ACHN (cell line): ENCODE data around the gene FGGY.
"Not testable (repeated sequence)": the region's sequence is repeated elsewhere in the genome, so short reads cannot be mapped to it uniquely, and the experiment has no call there.

Experiments used
- DNase-seq: peaks from one replicate; pipeline ENCODE4 v3.0.0-alpha.2; 2015
- in situ Hi-C: cut with HindIII; loops from 2 replicates; pipeline ENCODE4 v1.10.0; 2017; ENCODE audit warnings: low sequenced_read_pairs, low pct_ligation_motif_present, low pct_unique_long_range_greater_than_20kb

FGGY gene

DNA sequence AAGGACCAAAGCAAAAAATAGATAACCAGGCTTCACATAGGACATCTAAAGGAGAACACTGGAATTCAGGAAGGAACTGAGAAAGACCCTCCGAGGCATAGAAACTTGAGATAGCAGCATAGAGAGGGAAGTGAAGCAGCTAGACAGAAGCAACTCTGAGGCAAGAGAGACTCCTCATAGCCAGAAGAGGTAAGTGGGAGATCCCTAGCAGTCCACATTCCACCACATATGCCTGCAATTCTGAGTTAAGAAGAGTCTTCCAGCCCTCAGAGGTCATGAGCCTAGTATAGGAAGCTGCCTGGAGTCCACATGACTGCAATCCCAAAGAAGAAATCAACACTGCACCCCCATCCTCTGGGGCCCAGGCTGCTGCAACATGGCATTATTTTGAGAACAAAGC is 13.9 kb upstream of the FGGY start:
- in situ Hi-C loops: no loop called here
- DNase-seq: no peak

- DNase-seq: peak; percentile 15
- in situ Hi-C loops: no loop called here
Measured at GRCh38 chr1:59285691-59286090, 11.2 kb upstream of the FGGY start.

DNA sequence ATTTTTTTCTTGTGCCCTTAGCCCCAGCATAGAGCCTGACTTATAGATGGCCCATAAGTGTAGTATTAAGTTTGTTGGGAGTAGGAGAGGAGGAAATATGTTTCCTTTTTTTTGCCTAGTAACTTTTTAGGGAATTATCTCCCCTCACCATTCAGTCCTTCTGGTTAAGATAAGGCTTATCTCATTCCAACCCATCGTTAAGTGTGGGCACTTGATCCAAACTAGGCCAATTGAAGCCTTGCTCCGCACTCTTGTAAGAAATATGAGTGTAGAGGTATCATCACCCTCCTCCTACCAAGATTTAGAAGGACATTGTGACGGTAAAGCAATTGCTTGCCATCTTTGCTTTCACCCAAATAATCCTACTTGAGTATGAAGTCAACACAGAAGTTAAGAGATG is 8.8 kb upstream of the FGGY start:
- in situ Hi-C loops: no loop called here
- DNase-seq: no peak

GRCh38 chr1:59289570-59289969 is 7.3 kb upstream of the FGGY start:
- in situ Hi-C loops: no loop called here
- no peak for DNase-seq

- in situ Hi-C loops: no loop called here
- DNase-seq: peak; percentile 71
Measured at GRCh38 chr1:59290193-59290949, 6.5 kb upstream of the FGGY start.

DNA sequence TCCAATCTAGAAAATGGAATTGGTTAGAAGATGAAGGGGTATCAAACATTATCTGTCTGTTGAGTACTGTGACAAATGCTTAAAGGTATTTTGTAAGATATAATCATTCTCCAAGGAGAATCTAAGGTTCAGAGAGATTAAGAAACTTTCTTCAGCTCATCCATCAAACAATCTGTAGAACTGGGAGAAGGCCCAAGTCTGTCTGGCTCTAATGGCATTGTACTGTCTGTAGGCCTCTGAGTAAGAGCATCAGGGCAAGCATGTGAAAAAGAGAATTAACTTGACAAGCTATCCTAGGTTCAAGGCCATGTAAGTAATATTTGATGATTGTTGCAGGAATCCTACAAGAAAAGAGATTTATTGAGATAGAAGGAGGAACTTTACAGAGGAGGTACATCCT is 5.3 kb upstream of the FGGY start:
- in situ Hi-C loops: no loop called here
- no peak for DNase-seq

- DNase-seq: no peak
Measured at GRCh38 chr1:59292562-59292961, 4.3 kb upstream of the FGGY start.

GRCh38 chr1:59293206-59293605 is 3.7 kb upstream of the FGGY start:
- in situ Hi-C loops: no loop called here
- no peak for DNase-seq

More at GRCh38 chr1:59292562-59292961, 4.3 kb upstream of the FGGY start:
- in situ Hi-C loops: no loop called here

DNA sequence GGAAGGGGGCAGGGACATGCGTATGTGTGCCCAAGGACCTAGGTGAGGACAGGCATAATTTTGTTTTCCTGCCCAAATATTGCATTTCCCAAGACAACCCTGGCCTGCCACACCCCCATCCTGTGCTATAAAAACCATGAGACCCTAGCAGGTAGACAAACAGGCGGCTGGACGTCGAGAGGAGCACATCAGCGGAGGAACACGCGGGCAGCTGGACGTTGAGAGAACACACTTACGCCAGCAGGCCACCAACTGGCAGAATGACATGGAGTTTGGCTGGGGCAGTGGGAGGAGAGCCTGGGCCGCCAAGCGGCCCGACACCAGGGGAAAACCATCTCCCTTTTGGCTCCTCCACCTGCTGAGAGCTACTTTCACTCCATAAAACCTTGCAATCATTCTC is 3.0 kb upstream of the FGGY start:
- DNase-seq: no peak
- in situ Hi-C loops: no loop called here

DNA sequence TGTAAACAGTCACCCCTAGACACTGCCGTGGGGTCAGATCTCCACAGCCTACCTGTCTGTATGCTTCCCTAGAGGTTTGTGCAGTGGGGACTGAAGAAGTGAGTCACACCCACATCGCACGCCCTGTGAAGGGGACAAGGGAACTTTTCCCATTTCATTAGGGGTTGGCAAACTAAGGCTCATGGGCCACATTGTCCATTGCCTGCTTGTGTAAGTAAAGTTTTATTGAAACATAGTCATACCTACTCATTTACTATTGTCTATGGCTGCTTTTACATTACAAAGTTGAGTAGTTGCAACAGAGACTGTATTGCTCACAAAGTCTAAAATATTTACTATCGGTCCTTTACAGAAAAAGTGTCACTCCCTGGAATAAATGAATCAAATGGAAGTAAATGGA is 2.5 kb upstream of the FGGY start:
- in situ Hi-C loops: no loop called here
- no peak for DNase-seq

- no peak for DNase-seq
- in situ Hi-C loops: no loop called here
Measured at GRCh38 chr1:59295618-59296017, 1.3 kb upstream of the FGGY start.

DNA sequence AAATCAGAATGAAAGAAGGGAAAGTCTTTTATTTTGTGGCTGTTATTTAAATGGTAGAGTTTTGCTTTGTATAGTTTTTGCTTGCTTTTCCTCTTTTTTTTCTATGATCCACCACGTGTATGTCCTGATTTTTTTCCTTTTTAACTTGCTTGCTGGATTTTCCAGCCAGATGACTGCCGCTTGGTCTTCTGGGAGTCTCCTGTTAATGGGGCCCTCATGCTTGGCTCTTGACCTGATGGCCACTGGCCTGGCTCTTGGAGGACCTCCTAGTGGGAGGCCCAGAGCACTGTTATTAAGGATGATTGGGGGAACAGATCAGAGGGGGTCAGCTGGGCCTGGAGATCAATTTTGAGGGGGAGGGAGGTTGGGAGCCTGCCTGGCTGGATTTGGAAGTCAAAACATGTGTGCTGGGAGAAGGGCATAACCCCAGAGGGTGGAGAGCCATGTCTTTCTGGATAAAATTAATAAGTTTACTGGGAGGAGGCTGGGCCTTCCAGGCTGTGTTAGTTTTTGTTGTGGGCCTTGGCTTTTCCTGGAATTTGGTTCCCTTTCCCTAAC is 1.2 kb downstream of the FGGY start:
- DNase-seq: no peak
- in situ Hi-C loops: no loop called here

DNA sequence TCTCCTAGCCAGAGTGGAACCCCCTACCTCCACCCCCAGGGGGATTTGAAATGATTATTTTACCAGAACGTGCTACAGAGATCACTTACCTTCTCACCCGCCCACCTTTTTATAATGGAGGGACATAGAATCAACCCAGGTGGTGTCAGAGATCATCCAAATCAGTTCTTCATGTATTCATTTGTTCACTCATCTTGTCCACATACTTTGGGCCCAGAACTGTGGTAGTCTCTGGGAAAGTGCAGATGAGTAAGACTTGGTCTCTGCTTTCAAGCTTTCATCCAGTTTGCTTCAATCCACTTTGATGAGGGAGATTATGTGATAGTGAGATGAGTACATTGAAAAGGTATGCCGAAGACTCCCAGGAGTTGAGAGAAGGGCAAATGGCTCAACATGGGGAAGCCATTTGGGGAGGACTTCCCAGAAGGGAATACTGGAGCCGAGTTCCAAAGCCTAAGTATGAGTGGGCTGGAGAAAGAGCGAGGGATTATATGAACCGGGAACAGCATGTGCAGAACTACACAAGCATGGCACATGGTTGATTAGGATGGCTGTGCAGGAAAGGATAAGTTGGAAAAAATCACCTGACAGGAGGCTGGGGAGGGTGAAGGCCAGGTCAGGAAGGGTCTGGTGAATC is 1.9 kb downstream of the FGGY start:
- DNase-seq: no peak
- in situ Hi-C loops: no loop called here

- in situ Hi-C loops: not testable (repeated sequence)
Measured at GRCh38 chr1:59299670-59300069, 2.8 kb downstream of the FGGY start.

DNA sequence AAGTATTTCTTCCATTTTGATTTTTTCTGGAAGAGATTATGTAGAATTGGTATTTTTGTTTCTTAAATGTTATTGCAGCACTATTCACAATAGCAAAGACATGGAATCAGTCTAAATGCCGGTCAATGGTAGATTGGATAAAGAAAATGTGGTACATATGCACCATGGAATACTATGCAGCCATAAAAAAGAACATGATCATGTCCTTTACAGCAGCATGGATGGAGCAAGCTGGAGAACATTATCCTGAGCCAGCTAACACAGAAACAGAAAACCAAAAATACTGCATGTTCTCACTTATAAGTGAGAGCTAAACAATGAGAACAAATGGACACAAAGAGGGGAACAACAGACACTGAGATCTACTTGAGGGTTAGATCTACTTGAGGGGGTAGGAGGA is 5.4 kb downstream of the FGGY start:
- in situ Hi-C loops: no loop called here
- DNase-seq: no peak

More at GRCh38 chr1:59299670-59300069, 2.8 kb downstream of the FGGY start:
- DNase-seq: not testable (repeated sequence)

GRCh38 chr1:59302871-59303270 is 6.0 kb downstream of the FGGY start:
- in situ Hi-C loops: no loop called here
- no peak for DNase-seq

GRCh38 chr1:59305188-59305587 is 8.3 kb downstream of the FGGY start:
- in situ Hi-C loops: no loop called here
- DNase-seq: no peak

GRCh38 chr1:59307591-59307990 is 10.7 kb downstream of the FGGY start:
- in situ Hi-C loops: no loop called here
- no peak for DNase-seq

GRCh38 chr1:59308839-59309238 is 11.9 kb downstream of the FGGY start:
- no peak for DNase-seq
- in situ Hi-C loops: no loop called here

DNA sequence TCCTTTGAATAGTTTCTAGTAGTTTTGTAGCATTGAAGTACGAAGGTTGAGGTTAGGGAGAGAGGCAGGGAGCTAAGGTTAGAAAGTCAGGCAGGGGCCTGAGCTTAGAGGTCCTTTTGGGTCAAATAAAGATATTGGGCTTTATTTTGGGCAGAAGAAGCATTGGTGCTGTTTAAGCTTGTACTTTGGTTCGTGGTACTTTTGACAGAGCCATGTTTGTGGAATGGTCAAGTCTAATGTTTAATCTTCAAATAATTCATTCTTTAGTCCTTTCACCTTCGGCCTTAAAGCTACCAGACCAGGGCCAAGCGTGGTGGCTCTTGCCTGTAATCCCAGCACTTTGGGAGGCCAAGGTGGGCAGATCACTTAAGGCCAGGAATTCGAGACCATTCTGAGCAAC is 12.5 kb downstream of the FGGY start:
- no peak for DNase-seq
- in situ Hi-C loops: no loop called here
